Tibial nerve (tissue), 3 donors: ENCODE data around the gene IKBIP.

Source experiments
- CTCF ChIP-seq, 5 experiments: fragments of 200-600 bp in 3 of 5; fragments of 450-650 bp in 2 of 5; sonication (generic) in 3 of 5; IDR thresholded peaks; one replicate each; pipeline ENCODE4 v1.5.1; 2016 to 2019; ENCODE audit warnings: antibody characterized with exemption in 5 of 5, mild to moderate bottlenecking in 3 of 5, moderate library complexity in 2 of 5
- POLR2A ChIP-seq, 2 donors: fragments of 450-650 bp; IDR thresholded peaks; one replicate each; pipeline ENCODE4 v1.6.1; 2017; ENCODE audit warnings: antibody characterized with exemption in 2 of 2, mild to moderate bottlenecking in 2 of 2, moderate library complexity in 2 of 2

GRCh38 chr12:98669751-98670150 lies 25.2 kb upstream of the IKBIP start:
- TF ChIP-seq POLR2A (IDR thresholded peaks at IDR 0.05) (no peak), CTCF (IDR thresholded peaks at IDR 0.05) (no peak)
